ENCODE measurements around the gene KBTBD13.
A peak's percentile ranks its signal among the peaks of the same experiment; 100 is the strongest.

The KBTBD13 gene

GRCh38 chr15:65054333-65055200 is 22.0 kb upstream of the KBTBD13 start:
- FAIRE-seq, result peak; percentile 63

- no peak for FAIRE-seq
Observed at GRCh38 chr15:65055201-65055870, 21.2 kb upstream of the KBTBD13 start.

GRCh38 chr15:65056106-65056505 is 20.4 kb upstream of the KBTBD13 start:
- no peak for FAIRE-seq

- FAIRE-seq, result no peak
Observed at GRCh38 chr15:65056868-65057548, 19.5 kb upstream of the KBTBD13 start.

DNA sequence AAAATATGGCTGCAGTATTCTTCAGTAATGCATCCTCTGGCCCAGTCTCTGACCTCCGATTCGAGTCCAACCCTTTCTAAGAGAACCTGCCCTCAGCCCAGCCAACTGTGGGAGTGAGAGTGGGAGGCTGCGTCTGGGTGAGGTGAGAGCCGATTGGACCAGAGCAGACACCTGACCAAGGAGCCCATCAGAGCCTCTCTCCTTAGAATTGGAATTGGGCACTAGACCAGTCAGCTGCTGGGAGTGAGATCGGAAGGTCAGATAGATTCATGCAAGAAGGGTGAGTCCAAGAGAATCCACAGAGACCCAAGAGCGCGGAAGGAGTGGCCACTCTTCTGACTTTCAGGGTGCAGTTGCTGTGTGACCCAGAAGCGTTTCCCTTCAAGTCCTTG is 19.0 kb upstream of the KBTBD13 start:
- no peak for FAIRE-seq

DNA sequence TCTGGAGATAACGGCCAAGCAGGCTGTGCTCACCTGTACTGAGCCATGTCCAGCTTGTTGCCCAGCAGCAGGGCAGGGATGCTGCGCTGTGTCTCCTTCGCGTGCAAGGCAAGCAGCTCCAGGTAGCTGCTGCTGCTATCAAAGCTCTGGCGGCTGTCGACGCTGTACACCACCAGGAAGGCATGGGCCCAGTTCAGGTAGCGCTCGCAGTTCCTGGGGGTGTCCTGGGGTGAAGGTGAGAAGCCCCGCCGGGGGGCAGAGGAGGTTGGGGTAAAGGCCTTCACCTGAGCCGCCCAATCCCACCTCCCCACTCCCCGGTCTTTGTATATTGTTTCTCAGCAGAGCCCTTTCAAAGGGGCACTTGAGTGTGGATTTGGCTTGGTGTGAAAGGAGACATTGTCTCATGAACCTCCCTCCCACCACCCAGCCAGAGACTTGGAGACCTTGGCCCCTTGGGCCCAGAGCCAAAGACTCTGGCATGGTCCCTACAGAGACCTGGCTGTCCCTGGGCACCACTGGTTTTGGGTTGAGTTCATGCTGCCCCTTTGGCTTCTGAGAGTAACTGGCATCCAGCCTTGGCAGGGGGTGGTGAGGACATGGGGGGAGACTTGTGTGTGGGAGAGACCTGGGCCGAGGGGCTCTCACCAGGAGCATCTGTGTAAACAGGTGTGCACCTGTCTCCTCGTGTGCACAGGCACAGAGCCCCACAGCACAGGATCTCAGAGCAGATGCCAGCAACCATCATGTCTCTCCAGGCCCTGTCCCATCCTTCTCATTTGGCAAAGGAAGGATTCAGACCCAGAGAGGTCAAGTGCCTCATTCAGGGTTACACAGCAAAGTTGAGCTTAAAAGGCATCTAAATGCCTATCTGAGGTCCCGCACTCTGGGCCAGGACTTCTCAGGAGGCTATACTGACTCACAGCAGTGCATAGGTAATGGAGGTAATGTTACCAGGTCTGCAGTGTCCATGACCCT is 17.9 kb upstream of the KBTBD13 start:
- FAIRE-seq, result no peak

DNA sequence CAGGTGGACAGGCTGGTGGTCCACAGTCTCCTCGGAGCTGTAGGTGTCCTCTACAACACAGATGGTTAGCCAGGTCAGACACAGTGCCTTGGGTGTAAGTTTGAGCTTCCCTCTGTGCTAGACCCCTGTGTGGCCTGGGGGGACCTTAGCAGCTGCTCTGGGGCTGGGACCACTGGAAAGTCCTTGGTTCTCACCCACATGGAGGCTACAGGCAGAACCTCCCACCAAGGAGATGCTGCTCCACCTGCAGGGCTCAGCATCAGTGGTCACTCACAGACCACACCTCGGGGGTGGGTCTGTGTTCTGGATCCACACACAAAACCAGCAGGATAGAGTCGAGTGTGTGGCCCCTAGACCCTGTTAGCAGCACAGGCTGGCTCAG is 17.2 kb upstream of the KBTBD13 start:
- no peak for FAIRE-seq

DNA sequence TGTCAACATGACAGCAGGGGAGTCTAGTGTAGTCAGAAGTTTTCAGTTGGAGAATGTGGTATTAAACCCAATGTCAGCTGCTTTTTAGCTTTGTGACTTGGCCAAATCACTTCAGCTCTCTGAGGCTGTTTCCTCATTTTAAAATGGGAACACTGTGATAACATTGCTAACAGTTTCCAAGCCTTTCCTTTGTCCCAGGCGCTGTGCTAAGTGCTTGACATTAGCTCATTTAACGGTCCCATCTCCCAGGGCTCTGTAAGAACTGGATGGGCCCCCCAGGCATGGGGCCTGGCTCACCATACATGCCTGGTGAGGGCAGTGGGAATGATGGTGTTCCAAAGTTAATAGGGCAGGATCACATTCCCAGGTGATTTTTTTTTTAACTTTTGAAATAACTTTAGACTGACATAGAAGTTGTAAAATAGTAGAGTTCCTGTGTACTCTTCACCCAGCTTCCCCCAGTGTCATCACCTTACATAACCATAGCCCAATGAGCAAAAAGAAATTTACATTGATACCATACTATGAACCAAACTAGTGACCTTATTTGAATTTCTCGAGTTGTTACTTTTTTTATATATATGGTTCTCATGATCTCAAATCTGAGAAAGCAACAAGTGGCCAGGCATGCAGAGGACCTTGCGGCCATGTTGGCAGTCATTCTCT is 16.5 kb upstream of the KBTBD13 start:
- FAIRE-seq, result no peak

- no peak for FAIRE-seq
Observed at GRCh38 chr15:65060641-65061397, 15.7 kb upstream of the KBTBD13 start.

DNA sequence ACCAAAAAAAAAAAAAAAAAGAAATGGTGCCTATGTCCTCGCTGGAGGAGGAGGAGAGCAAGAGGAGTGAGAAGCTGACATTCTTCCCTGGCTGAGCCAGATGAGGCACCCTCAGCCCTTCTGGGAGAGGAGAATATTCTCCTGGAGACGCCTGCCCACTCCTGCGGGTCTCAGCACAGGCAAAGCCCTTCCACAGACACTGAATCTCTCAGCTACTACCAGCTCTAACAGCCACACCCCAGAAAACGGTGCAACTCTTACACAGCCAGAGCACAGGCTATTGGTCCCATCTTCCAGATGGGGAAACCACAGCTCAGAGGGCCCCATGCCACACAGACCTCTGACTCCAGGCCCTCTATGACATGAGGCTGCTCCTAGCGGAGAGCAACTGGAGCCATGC is 14.5 kb upstream of the KBTBD13 start:
- no peak for FAIRE-seq

GRCh38 chr15:65062726-65063125 is 13.8 kb upstream of the KBTBD13 start:
- FAIRE-seq, result no peak

GRCh38 chr15:65066001-65066634 is 10.4 kb upstream of the KBTBD13 start:
- FAIRE-seq, result no peak

- FAIRE-seq, result no peak
Observed at GRCh38 chr15:65066635-65067316, 9.8 kb upstream of the KBTBD13 start.

GRCh38 chr15:65067317-65067644 is 9.3 kb upstream of the KBTBD13 start:
- no peak for FAIRE-seq

GRCh38 chr15:65067645-65068402 is 8.7 kb upstream of the KBTBD13 start, which contains the start of gene RASL12:
Gene RASL12, minus strand, starts transcription at chr15:65067991. Its CDS starts 156 bp downstream, at chr15:65067835.
- FAIRE-seq, result no peak

DNA sequence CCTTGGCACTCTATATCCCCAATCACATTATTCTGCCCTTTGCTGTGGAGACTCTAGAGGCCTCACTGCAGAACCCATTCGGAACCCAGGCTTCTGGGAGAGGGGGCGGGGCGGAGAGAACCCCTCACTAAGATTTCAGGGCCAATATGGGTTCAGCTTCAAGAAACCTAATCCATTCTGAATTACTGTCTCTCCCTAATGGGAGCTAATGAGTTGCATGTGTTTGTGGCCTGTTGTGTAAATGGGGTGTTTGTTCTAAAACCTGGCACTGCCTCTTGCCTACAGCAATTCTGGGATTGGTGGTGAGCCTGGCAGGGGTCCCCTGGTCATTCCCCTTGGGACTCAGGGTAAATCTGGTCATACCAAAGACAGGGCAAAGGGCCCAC is 8.2 kb upstream of the KBTBD13 start:
- FAIRE-seq, result no peak

GRCh38 chr15:65069179-65069578 is 7.4 kb upstream of the KBTBD13 start:
- no peak for FAIRE-seq

DNA sequence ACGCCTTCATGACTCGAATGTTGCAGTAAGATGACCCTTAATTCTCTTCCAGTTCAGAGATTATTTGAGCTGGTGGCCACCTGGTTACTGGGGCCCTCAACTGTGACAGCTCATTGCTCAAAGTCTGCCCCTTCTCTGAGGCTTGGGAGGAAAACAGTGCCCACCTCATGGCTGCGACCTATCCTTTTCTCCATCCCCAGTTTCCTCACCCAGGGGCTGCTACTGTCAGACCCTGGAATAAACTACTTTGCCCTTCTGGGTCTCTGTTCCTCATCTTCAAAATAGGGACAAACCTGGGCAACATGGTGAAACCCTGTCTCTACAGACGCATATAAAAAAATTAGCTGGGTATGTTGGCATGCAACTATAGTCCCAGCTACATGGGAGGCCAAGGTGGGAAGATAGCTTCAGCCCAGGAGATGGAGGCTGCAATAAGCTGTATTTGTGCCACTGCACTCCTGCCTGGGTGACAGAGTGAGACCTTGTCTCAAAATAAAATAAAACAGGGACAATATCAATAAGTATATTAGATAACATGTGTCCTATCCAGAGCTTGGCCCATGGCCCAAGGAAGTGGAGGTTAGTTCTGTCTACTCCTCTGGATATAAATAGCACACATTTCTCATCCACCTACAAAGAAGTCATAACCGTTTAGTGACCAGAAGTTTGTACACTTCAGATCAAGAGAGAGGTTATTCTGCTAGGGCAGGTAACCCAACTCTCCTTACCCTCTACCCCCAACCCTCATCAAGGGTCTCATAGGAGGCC is 6.6 kb upstream of the KBTBD13 start:
- FAIRE-seq, result no peak

GRCh38 chr15:65071381-65071811 is 5.2 kb upstream of the KBTBD13 start:
- FAIRE-seq, result no peak

Data from G401.6 (cell line).